RCC 7860 (cell line): ENCODE data around the gene ELAVL4.

Experiments used
- DNase-seq: peaks from one replicate; pipeline ENCODE4 v3.0.0-alpha.2; 2015; ENCODE audit warnings: low spot score
- FAIRE-seq: peaks from 2 replicates; lab custom pipeline; 2012; peaks lifted over from hg19 to GRCh38; lab: Jason Lieb, UNC

The ELAVL4 gene

DNA sequence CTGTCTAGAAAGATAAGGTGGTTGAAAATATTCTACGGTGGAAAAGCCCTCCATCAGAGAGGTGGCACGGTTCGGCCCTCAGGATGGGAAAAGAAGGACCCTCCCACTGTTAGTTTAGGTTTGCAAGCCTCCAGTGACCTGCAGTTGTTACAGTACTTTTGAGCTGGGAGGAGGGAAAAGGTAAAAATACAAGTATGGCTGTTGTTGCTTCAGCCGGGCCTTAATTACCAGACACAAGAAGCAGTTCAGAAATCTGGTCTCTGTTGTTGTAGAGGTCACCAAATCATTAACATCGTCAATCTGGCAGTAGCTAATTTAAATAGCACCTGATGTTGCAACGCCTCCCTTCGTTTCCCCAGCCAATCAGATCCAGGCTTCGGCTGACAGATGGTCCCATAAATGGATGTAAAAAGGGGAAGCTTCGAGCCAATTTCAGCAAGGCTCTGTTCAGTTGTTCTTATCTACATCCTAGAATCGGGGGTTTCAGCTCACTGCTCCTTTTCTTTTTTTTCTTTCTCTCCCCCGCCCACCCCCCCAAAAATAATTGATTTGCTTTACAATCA, at the start of gene ELAVL4:
TSS of gene ELAVL4 (plus strand) at position 424 of the 563 bp plus-strand sequence. CDS start 270 bp downstream, outside the sequence.
- no peak for FAIRE-seq
- no peak for DNase-seq

- DNase-seq (peak; percentile 35), FAIRE-seq (no peak)
Observed at GRCh38 chr1:50060279-50060678, 48.4 kb upstream of the ELAVL4 start.

- FAIRE-seq (no peak), DNase-seq (no peak)
Observed at GRCh38 chr1:50066806-50067205, 41.9 kb upstream of the ELAVL4 start.

DNA sequence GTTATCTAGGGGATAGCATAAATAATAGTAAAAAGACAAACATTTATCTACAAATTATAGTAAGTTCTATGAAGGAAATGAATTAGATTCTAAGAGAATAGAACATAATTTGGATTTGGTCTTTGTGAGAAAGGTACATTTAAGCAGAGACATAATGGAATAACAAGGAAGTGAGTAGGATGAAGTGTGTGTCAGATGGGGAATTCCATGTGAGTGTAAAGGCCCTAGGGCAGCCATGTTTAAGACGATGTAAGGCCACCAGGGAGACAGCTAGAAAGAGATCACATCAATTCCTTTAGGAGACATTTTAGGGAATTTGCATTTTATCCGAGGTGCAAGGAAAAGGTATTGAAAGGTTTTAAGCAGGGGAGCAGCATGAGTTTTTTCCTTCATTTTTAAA, 33.8 kb upstream of the ELAVL4 start:
- FAIRE-seq (no peak), DNase-seq (no peak)

- FAIRE-seq = no peak
- no peak for DNase-seq
Observed at GRCh38 chr1:50077273-50077672, 31.4 kb upstream of the ELAVL4 start.

DNA sequence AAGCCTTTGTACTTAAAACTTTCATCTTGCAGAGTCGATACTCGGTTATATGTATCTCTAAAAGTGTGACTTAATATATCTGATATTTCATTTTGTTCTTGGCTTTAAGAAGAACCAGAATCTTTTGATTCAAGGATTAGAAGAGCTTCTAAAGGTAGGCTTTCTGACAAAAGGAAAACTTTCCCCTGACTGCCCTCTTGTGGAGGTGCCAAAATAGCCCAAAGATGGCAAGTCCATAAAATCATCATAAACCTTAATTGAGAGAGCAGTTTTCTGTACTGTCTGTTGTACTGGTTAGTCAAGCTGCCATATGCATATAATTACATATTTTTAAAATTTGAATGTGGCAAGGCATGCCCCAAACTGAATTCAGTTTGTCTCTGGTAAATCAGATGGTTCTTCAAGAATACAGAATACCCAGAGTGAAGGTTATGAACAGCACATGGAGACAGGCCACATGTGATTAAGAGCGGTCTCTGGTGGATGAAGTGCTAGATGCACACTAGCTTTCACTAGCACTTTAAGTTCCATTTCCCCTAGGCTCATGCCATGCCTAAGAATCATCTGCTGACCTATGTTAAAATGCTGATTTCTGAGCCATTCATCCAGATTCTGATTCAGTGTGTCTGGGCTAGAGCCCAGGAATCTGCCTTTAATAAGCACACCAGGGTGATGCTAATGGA, 27.7 kb upstream of the ELAVL4 start:
- no peak for FAIRE-seq
- DNase-seq = no peak

GRCh38 chr1:50084389-50084788, 24.3 kb upstream of the ELAVL4 start:
- no peak for DNase-seq
- FAIRE-seq = no peak

DNA sequence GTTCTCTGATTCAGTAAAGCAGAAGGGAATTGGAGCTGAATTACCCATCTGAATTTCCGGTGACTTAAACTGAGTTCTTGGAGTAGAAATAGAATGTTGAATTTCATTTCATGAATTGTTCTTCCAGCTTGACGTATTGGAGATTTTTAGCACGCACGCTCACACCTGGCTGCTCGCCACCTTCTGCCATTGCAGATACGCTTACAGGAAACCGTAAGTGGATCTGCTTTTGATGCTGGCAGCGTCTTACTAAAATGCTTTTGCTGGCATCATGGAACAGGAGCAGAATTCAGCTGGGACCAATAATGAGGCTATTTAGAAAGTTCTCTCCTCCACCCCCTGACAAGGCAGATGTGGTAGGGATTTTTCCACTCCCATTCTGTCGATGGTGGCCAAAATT, 17.7 kb upstream of the ELAVL4 start:
- no peak for DNase-seq
- FAIRE-seq = no peak

DNA sequence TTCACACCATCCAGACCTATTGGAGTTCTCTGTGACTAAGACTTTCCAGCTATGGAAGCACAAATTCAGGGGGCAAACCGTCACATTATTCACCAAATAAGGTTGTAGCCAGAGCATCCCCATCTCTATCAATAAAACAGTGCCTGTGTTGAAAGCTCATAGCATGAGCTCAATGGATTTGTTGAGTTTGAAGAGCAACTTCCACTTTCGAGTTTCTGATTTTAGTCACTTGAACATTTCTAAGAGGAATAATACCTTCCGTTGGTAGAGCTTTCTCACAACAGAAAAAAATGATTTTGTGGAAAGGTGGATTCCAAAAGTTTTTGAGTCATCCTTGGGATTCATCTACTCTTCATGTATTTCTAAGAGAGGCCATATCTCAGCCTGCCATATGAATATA, 13.0 kb upstream of the ELAVL4 start:
- DNase-seq (no peak), FAIRE-seq (no peak)

DNA sequence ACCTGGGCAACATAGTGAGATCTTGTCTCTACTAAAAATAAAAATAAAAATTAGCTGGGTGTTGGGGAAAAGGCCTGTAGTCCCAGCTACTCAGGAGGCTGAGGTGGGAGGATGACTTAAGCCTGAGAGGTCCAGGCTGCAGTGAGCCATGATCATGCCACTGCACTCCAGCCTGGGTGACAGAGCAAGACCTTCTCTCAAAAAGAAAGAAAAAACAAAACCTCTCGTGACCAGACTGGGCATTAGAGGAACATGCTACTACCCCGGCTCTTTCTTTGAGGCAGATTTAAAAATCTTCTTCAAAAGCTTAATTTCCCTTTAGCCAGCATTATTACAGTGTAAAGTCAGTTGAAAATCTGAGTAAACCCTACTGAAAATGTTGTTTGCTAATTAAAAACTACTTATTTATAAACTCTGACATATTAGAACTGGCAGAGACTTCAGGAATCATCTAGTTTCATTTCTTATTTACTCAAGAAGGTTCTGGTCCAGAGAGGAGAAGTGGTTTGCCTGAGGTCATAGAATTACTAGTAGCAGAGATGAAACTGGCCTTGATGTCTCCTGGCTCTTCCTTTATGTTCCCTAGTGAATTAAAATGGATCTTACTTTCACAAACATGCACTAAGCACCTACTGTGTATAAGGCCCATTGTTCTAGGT, 11.6 kb upstream of the ELAVL4 start:
- DNase-seq = no peak
- FAIRE-seq = no peak

DNA sequence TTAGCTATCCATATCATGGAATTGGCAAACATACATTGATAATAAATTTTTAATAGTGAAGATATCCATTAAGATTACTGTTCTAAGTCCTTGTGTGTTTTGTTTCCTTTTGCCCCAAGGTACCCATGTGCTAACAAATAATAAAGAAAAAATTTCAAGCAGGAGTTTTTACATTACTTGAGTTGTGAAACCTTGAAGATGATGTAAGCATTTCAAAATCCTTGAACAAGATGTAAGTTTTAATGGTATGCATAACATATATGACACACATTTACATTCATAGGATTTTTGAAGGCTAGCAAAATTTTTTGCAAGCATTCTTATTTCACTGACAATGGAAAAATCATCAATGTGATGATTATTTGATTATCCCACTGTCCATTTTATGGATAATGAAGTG, 10.9 kb upstream of the ELAVL4 start:
- FAIRE-seq (no peak), DNase-seq (no peak)

- FAIRE-seq = no peak
Observed at GRCh38 chr1:50098591-50099021, 10.1 kb upstream of the ELAVL4 start.

GRCh38 chr1:50099654-50100053, 9.1 kb upstream of the ELAVL4 start:
- DNase-seq (no peak), FAIRE-seq (no peak)

More at GRCh38 chr1:50098591-50099021, 10.1 kb upstream of the ELAVL4 start:
- no peak for DNase-seq

DNA sequence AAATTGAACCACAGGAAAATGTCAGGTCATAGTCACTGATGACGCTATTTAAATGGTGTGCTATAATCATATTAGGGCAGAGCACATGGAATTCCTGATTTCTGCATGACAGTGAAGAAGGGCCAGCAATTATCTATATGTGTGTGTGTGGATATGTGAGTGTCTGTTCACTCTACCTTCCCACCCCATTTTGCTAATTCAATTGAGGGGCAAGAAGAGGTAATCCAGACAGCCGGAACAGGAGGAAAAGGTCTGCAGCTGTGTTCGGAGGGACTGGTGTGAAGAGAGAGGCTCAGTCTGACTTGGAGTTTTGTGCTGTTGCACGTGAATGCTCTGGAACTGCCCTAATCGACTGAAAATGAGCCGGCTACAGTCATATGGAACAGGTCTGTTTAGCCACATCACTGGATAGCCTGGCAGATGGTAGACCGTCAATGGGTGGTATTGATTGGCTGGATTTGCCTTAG, 5.1 kb upstream of the ELAVL4 start:
- DNase-seq (no peak), FAIRE-seq (no peak)

DNA sequence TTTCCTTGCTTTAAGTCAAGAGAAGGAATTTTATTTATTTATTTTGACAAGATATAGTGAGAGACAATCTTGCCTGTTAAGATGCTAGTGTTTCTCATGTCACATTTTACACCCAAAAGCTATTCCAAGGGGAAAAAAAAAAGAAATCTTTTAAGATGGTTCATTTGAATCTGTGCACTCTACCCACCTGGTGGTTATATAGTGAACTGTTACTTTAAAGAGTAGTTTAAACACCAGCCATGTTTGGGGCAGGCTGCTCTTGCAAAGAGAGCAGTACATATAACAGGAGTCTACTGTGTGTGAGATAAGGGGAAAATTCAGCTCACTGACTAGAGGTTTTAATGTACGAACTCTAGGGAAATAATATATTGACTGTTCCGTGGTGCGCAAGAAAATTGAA, 3.3 kb upstream of the ELAVL4 start:
- FAIRE-seq (no peak), DNase-seq (no peak)

DNA sequence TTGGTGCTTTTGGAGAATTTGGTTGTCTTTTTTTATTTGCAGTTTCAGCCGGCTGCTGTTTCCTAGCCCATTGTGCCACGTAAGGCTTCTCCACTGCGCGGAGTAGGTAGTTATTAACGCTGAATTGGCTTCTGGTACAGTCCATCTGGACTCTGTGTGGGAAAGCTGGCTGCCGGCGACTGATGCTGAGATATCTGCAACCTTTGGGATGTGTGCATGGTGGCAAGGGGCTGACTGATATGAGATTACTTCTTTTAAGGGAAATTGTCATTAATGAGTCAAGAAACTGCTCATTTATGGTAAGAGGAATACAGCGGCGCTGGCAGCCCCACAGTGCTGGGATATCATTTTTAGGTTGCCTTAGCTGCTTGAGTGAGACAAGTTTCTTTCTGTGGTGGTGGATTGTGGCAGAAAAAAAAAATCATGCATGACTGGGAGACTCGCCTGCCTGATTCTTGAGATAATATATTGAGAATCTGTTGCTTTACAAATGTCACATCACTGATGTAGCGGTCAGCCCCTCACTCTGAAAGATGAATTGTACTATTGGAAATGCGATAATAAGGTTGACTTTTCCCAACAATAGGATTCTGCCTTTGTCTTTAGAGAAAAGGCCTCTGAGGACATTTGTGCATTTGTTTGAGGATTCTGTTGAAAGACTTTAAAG, 2.5 kb upstream of the ELAVL4 start:
- DNase-seq (no peak), FAIRE-seq (no peak)

DNA sequence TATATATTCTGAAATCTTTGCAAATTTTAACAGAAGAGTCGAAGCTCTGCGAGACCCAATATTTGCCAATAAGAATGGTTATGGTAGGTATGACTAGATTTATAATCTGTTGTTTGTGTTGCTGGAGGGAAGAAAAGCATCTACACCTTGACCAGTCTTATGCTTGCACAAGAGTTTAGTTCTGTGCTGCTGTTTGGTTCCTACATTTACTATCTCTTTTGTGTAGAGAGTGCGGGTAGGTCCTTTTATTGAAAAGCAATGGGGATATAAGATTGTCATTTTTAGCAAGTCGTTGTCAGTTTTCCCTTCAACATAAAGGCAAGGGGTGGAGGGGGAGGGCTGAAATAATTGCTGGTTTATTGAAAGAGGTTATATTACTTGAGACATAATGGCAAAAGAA, 396 bp downstream of the ELAVL4 start:
- no peak for FAIRE-seq
- no peak for DNase-seq

DNA sequence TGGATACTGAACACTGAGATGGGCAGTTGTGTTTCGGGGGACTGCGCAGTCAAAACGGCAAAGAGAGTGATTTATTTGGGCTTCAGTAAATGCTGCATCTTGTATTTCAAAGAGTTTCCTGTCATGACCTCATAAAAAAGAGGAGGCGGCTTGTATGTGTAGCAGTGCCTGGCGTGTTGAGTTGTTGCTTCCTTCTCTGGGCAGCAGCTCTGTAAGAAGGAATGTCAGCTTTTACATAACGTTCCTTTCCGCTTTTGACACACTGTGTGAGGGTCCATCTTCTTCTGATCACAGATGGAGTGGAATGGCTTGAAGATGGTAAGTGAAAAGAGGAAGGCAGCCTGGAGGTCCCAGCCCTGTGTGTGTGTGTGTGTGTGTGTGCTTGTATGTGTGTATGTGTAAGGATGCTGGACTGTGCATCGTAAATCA, 941 bp downstream of the ELAVL4 start:
- no peak for FAIRE-seq

DNA sequence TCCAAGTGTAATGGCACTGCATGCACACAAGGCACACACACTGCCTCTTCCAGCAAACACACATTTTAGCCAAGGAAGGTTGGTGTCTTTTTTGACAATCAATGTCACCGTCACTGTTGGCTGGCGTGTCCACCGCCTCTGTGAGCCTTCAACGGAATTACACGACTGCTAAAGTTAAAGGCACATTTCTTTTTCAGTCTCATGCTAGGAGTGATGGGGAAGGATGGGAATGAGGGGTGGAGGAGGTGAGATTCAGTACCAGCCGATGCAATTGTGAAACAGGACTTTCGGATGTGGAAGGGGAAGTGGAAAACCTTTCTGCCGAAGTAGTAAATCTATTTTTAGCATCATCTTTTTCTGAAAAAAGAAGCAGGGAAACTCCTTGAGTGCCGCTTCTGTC, 1.4 kb downstream of the ELAVL4 start:
- DNase-seq = no peak
- no peak for FAIRE-seq

More for the DNA sequence above, 941 bp downstream of the ELAVL4 start:
- DNase-seq = no peak

DNA sequence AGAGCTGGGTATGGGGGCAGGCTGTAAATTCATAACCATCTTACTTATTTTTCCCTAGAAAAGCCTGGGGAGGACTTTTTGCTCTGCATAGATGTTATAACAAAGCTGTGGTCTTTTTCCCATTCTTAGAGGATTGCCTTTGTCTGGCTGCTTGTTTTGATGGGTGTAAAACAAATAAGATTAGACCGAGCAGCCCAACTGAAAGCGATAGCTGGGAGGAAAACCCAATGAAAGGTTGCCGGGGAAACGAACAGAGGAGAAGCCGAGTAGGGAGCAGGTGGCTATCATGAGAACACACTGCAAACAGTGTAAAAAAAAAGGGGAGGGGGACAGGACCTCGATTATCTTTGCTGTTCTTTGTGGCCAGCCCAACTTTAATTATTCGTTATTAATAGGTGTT, 1.9 kb downstream of the ELAVL4 start:
- no peak for DNase-seq
- no peak for FAIRE-seq

- FAIRE-seq (no peak), DNase-seq (no peak)
Observed at GRCh38 chr1:50111503-50111902, 2.8 kb downstream of the ELAVL4 start.

DNA sequence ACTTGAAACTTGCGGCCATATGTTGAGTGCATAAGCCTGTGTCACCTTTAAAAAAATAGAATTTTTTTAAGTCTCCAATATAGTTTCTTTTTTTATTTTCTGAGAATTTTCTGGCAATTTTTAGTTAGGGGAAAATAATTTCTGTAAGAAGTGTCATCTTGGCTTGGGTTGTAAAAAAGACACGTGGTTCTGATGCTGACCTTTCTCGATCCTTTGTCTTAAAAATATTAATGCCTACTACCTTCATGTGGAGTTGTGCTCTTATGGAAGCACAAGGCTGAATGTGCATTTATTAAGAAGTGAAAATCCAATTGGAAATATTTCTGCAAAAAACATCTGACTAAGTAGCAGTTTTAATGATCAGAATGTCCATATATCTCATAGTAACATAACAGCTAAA, 3.5 kb downstream of the ELAVL4 start:
- DNase-seq (no peak), FAIRE-seq (no peak)
